Stimulated activated CD4-positive, alpha-beta T cell treated with anti-CD3 and anti-CD28 coated beads, TNF-alpha, amount 100 ng/mL, for 1 hour (primary cell): ENCODE results near the gene CTNNAL1.
"Not testable (repeated sequence)": the region's sequence is repeated elsewhere in the genome, so short reads cannot be mapped to it uniquely, and the experiment has no call there.

Source experiments
- DNase-seq, 3 donors: peaks; one replicate each; pipeline ENCODE4 v3.0.0-alpha.2; 2020; ENCODE audit warnings: low read depth in 3 of 3, low spot score in 1 of 3

Gene CTNNAL1

GRCh38 chr9:108996643-108997042 lies 16.7 kb downstream of the CTNNAL1 start:
- DNase-seq: no peak

GRCh38 chr9:108994695-108995094 lies 18.6 kb downstream of the CTNNAL1 start:
- DNase-seq: no peak

DNA sequence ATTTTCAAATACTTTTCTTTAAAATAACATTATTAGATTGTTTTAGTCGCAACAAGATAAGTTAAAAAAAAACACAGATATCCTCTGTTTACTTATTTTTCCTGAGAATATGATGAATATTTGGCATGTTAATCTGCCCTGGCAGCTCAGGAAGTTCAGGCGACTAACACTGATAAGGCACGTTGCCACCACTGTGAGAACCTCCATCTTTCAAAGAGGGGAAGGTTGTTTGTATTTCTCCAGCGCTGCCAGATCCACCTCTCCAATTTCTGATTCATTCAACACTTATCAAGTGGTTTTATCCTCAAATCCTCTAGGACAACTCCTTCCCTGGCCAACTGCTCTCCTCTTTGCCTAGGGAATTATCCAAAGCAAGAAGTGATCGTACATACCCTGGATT lies 21.8 kb downstream of the CTNNAL1 start:
- no peak for DNase-seq

DNA sequence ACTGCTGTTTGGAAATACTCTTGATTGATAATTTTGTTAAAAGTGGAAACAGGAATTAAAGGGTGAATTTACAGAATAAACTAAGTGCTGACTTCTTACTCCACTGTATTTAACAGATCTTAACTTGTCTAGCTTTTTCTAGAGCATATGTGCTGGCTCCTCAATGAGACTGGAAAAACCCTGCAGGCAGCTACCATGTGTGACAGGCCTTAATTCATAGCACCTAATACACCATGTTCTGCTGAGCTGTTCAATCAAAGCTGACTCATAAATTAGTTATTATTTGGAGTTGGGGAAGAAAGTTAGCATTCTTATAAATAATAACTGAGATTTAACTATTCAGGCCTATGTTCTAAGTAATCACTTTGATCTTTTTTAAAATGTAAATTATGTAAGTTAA lies 29.4 kb downstream of the CTNNAL1 start:
- DNase-seq: no peak

DNA sequence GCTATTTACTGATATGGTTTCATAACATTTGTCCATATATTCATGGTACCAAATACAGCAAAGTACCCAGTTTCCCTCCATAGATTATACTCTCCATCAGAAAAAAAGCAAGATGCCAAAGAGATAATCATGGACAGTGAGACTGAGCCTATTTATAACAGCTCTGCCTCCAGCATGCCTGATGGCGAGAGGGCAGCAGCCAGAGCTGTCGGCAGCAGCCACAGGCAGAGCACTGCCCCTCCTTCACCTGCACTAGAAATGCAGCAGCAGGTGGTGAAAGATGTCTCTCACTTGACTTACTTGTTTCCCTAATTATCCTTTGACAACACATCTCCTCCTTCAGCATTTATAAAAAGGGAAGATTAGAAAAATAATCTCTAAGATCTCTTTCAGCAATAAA lies 32.4 kb downstream of the CTNNAL1 start:
- no peak for DNase-seq

DNA sequence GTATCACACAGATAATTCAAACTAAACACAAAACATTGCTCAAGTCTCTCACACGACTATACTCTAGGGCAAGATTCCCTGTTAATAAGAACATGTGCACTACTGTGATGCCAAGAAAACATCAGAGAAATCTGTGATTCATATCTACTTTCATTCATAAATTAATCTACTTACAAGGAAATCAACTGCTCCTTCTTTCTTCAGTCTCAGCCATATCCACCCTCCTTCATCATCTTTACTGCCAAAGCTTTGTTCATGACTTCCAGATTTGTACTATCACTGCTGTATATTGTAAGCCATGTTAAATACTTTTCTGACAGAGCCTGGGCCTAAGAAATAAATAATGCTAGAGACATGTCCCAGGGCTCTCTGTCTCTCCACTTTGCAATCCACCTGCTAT lies 35.1 kb downstream of the CTNNAL1 start:
- DNase-seq: no peak

GRCh38 chr9:108973895-108974294 lies 39.4 kb downstream of the CTNNAL1 start:
- no peak for DNase-seq

- DNase-seq: no peak
Observed at GRCh38 chr9:108972626-108973209, 40.6 kb downstream of the CTNNAL1 start.

GRCh38 chr9:108972186-108972585 lies 41.1 kb downstream of the CTNNAL1 start:
- DNase-seq: no peak

- DNase-seq: not testable (repeated sequence)
Observed at GRCh38 chr9:108971392-108971791, 41.9 kb downstream of the CTNNAL1 start.

GRCh38 chr9:108967916-108968315 lies 45.4 kb downstream of the CTNNAL1 start:
- no peak for DNase-seq

- no peak for DNase-seq
Observed at GRCh38 chr9:108963459-108964143, 49.7 kb downstream of the CTNNAL1 start.

DNA sequence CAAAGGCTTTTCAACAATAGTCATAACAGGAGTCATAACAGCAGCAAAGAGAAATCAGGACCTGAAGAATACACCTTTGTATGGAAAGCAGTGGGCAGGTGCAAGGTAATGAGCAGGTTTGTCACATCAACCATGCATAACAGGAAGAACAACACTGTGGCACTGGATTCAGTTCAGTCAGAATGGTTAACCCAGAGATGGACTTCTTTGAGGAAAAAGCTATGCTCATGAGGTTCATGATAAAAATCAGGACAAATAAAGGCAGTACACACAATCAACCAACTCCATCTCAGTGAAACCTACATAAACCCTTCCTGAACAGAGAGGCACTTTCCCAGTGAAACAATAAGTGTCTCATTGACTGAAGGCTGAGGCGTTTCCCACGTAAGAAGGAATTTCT lies 52.1 kb downstream of the CTNNAL1 start:
- no peak for DNase-seq

- no peak for DNase-seq
Observed at GRCh38 chr9:108960331-108960730, 53.0 kb downstream of the CTNNAL1 start.

DNA sequence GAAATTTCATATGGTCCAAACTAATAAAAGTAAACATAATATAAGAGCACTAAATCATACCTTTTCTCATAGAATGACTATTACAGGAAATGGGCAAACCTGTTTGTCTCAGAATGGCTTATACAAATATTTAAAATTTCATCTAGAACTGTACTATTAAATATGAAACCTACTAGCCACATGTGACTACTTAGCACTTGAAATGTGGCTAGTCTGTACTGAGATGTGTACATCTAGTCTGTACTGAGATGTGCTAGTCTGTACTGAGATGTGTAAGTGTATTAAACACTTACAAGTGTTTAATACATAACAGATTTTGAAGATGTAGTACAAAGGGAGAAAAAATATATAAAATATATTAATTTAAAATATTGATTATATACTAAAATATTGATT lies 56.7 kb downstream of the CTNNAL1 start:
- DNase-seq: no peak

DNA sequence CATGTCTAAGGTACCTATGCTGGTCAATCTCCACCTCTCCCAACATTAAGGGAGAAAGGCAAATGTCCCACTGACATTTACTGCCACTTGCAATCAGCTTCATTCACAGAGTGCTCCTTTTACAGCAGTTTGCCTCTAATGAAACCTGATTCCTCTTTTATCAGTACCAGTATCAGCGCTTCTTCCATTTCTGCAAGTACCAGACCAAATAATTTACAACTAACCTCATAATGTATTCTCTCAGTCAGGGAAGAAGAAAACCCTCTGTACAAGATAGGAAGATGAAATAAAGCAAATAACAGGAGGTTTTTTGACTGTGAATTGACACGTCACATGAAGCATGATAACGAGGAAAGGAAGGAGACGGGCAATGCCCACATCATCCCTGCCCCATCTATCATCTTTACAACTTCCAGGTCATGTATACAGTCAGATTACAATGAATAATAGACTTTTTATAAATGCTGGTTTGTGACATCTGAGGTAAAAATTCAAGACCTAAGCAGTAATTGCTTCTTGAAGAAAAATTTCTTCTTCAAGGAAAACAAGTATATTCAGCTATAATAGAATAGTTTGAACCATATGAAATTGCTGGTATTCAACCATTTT lies 57.2 kb downstream of the CTNNAL1 start:
- DNase-seq: no peak

- no peak for DNase-seq
Observed at GRCh38 chr9:108953983-108954574, 59.2 kb downstream of the CTNNAL1 start.

- DNase-seq: no peak
Observed at GRCh38 chr9:108951578-108951977, 61.7 kb downstream of the CTNNAL1 start.

GRCh38 chr9:108950168-108950567 lies 63.1 kb downstream of the CTNNAL1 start:
- DNase-seq: no peak

GRCh38 chr9:108939975-108940374 lies 73.3 kb downstream of the CTNNAL1 start:
- DNase-seq: no peak

DNA sequence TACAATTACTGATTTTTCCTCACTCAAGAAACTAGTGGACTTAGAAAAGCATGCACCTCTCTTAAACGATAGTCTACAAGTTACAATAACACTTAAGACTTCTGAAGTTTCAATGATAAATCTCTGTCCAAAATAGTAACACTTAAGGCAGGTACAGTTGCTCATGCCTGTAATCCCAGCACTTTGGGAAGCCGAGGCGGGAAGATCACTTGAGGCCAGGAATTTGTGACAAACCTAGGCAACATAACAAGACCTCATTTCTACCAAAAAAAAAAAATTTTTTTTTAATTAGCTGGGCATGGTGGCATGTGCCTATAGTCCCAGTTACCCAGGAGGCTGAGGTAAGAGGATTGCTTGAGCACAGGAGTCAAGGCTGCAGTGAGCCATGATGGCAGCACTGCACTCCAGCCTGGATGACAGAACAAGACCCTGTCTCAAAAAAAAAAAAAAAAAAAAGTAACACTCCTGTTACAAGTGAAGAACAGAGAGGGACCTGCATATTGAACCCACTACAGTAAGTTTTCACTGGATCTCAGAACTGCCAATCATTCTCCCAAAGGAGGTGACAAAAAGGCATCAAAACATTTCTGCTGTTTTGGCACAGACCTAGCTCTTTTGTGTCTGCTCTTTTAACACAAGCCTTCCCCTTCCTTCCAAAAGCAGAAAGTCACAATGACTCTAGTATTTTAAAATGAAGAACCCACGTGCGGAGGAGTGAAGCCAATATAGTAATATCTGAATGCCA lies 75.6 kb downstream of the CTNNAL1 start:
- DNase-seq: no peak
